Endothelial cell of umbilical vein (primary cell): Measurements from ENCODE around the gene RETSAT. TPM values are rescaled to one million over a fixed set of nuclear protein-coding genes. Genes with fewer than 3 reads are reported as not detected.

Experiments used
- BruUV-seq: library from RNA; stranded (reverse); fragments of 400-500 nt; replicated peaks from 2 replicates; lab custom pipeline; 2021; lab: Mats Ljungman, UMichigan
- CTCF ChIA-PET: fragments of 300-600, 350-600 bp; sonication (Branson Sonifier 250); formaldehyde crosslinking; loops from one replicate; lab custom pipeline; 2021; ENCODE audit warnings: antibody characterized with exemption, inconsistent platforms; lab: Charles Lee
- POLR2A ChIA-PET: fragments of 300-600, 350-600 bp; sonication (Branson Sonifier 250); formaldehyde crosslinking; loops from one replicate; lab custom pipeline; 2021; ENCODE audit warnings: antibody characterized with exemption, inconsistent platforms; lab: Charles Lee
- DNase-seq: peaks from one replicate; pipeline ENCODE4 v3.0.0-alpha.2; 2011; ENCODE audit warnings: low read depth, low spot score
- FAIRE-seq: peaks from 2 replicates; lab custom pipeline; 2011; peaks lifted over from hg19 to GRCh38; lab: Jason Lieb, UNC
- H2AFZ ChIP-seq: 2 replicates; pipeline ENCODE4 v1.6.0; 2012; ENCODE audit warnings: low read depth, low read length, control low read depth, inconsistent platforms
- H3K27ac ChIP-seq: 2 replicates; pipeline ENCODE4 v1.5.1; 2011; ENCODE audit warnings: low read depth, mild to moderate bottlenecking, control low read depth, low read length, moderate library complexity; ENCODE audit not compliant: insufficient read depth
- H3K27me3 ChIP-seq, 2 experiments: 2 replicates each; pipeline versions ENCODE4 v1.6.0 to v1.6.1; 2011; ENCODE audit warnings: low read length in 2 of 2, mixed read lengths in 1 of 2; ENCODE audit not compliant: control insufficient read depth in 2 of 2, insufficient read depth in 2 of 2
- H3K36me3 ChIP-seq, 2 experiments: 2 replicates in 1 of 2; 3 replicates in 1 of 2; pipeline ENCODE4 v1.5.1; 2011; ENCODE audit warnings: low read length in 2 of 2, mild to moderate bottlenecking in 1 of 2, moderate library complexity in 1 of 2; ENCODE audit not compliant: control insufficient read depth in 2 of 2, insufficient read depth in 2 of 2; ENCODE audit errors: extremely low read depth in 1 of 2
- H3K4me1 ChIP-seq: 3 replicates; pipeline ENCODE4 v1.5.1; 2011; ENCODE audit warnings: mild to moderate bottlenecking, low read length; ENCODE audit not compliant: control insufficient read depth, insufficient read depth; ENCODE audit errors: extremely low read depth
- H3K4me2 ChIP-seq: 2 replicates; pipeline ENCODE4 v1.6.1; 2011; ENCODE audit warnings: low read length, control low read depth, mixed read lengths; ENCODE audit not compliant: insufficient read depth
- H3K4me3 ChIP-seq, 3 experiments: fragments of 200-600 bp in 1 of 3; sonication (generic), shearing (Covaris generic) in 1 of 3; replicated peaks in 1 of 3; 2 replicates each; pipeline ENCODE4 v1.5.1; 2011 to 2016; ENCODE audit warnings: control low read depth in 3 of 3, low read length in 3 of 3, mild to moderate bottlenecking in 2 of 3, inconsistent platforms in 1 of 3, low read depth in 1 of 3, moderate library complexity in 1 of 3; ENCODE audit not compliant: insufficient read depth in 1 of 3
- H3K79me2 ChIP-seq: 2 replicates; pipeline ENCODE4 v1.6.0; 2012; ENCODE audit warnings: low read length, inconsistent platforms; ENCODE audit not compliant: control insufficient read depth, insufficient read depth
- H3K9ac ChIP-seq: replicated peaks from 2 replicates; pipeline ENCODE3; 2011; ENCODE audit warnings: low read length, control low read depth; ENCODE audit not compliant: insufficient read depth; ENCODE audit errors: extremely low read depth
- H3K9me1 ChIP-seq: replicated peaks from 3 replicates; pipeline ENCODE4 v1.6.0; 2011; ENCODE audit warnings: mild to moderate bottlenecking, low read length; ENCODE audit not compliant: control insufficient read depth, insufficient read depth; ENCODE audit errors: extremely low read depth
- H3K9me3 ChIP-seq: replicated peaks from 2 replicates; pipeline ENCODE4 v1.5.1; 2012; ENCODE audit warnings: low read length, inconsistent platforms; ENCODE audit not compliant: control insufficient read depth, insufficient read depth
- H4K20me1 ChIP-seq: replicated peaks from 2 replicates; pipeline ENCODE3; 2011; ENCODE audit warnings: mild to moderate bottlenecking, low read length; ENCODE audit not compliant: control insufficient read depth, insufficient read depth; ENCODE audit errors: extremely low read depth
- CTCF ChIP-seq, 2 donors: IDR thresholded peaks; 1 replicate in 1 of 2; 2 replicates in 1 of 2; pipeline ENCODE4 v1.5.1; 2011; ENCODE audit warnings: low read length in 2 of 2, mild to moderate bottlenecking in 2 of 2, moderate library complexity in 2 of 2, control low read depth in 1 of 2, inconsistent platforms in 1 of 2, low read depth in 1 of 2; ENCODE audit not compliant: insufficient read depth in 1 of 2; ENCODE audit errors: extremely low read depth in 1 of 2
- EZH2 ChIP-seq: IDR thresholded peaks from 2 replicates; pipeline ENCODE4 v1.6.1; 2012; ENCODE audit warnings: borderline replicate concordance, low read depth, mild to moderate bottlenecking, moderate library complexity, low read length, inconsistent platforms; ENCODE audit not compliant: severe bottlenecking
- FOS ChIP-seq: IDR thresholded peaks from 2 replicates; pipeline ENCODE4 v1.6.1; 2011; ENCODE audit warnings: mild to moderate bottlenecking, low read length, moderate library complexity, borderline replicate concordance; ENCODE audit not compliant: insufficient read depth
- GATA2 ChIP-seq: IDR thresholded peaks from 2 replicates; pipeline ENCODE4 v1.7.0; 2011; ENCODE audit warnings: low read depth, mild to moderate bottlenecking, moderate library complexity, mixed read lengths, low read length; ENCODE audit not compliant: insufficient read length, insufficient read depth
- JUN ChIP-seq: IDR thresholded peaks from 2 replicates; pipeline ENCODE4 v1.6.1; 2011; ENCODE audit warnings: borderline replicate concordance, low read depth; ENCODE audit not compliant: insufficient read length, insufficient read depth
- MAX ChIP-seq: IDR thresholded peaks from 2 replicates; pipeline ENCODE4 v1.6.1; 2011; ENCODE audit not compliant: insufficient read depth, insufficient read length
- MYC ChIP-seq: IDR thresholded peaks from one replicate; pipeline ENCODE4 v1.6.1; 2011; ENCODE audit warnings: mild to moderate bottlenecking, low read depth, low read length
- POLR2A ChIP-seq: IDR thresholded peaks from 2 replicates; pipeline ENCODE4 v1.6.1; 2012; ENCODE audit warnings: low read depth, mild to moderate bottlenecking, control low read depth, low read length
- POLR2AphosphoS5 ChIP-seq: IDR thresholded peaks from 2 replicates; pipeline ENCODE4 v1.6.1; 2012; ENCODE audit warnings: low read depth, mild to moderate bottlenecking, control low read depth, low read length, moderate library complexity; ENCODE audit not compliant: insufficient read depth
- dilution Hi-C: fragments of 300-500 bp; cut with MboI; formaldehyde crosslinking; loops from one replicate; pipeline ENCODE4 v1.15.0; 2019; ENCODE audit warnings: low sequenced_read_pairs; ENCODE audit not compliant: extremely low pct_ligation_motif_present
- intact Hi-C: fragments of 100-400 bp; cut with micrococcal nuclease; formaldehyde crosslinking; loops from one replicate; pipeline ENCODE4 v1.10.0; 2022
- polyA plus RNA-seq, 4 experiments: library from polyadenylated mRNA; depleted of rRNA in 3 of 4; stranded (reverse) in 3 of 4; unstranded in 1 of 4; fragments of >200 nt; gene quantifications; 2 replicates each; pipeline versions ENCODE4 v1.2.1 to v1.2.3, GENCODE V29; 2011 to 2012; ENCODE audit warnings: missing spikeins in 1 of 4
- total RNA-seq: library from RNA; stranded (reverse); gene quantifications from 2 replicates; pipeline ENCODE4 v1.2.3, GENCODE V29; 2021

Gene RETSAT
- total and polyA plus RNA-seq, 2 donors (not counting 3 experiments of a cell fraction or from before 2014, with no cell fraction given) = 43.8 to 59.1 TPM

- H3K4me2 ChIP-seq = no peak overlapping the region
- no peaks in the 10 kb centered on the region for H3K27me3 ChIP-seq
- CTCF ChIA-PET = interaction anchor here (7.2 kb wide), 1 partner anchor 162 kb away, joined by 99 read pairs; no protein-coding TSS in a partner anchor
- H3K9me3 ChIP-seq = no peaks in the 10 kb centered on the region
- peaks cover 3 to 11% of the 10 kb centered on the region in 2 experiments for H3K36me3 ChIP-seq
- H3K79me2 ChIP-seq = no peaks in the 10 kb centered on the region
- H3K4me1 ChIP-seq = no peaks in the 10 kb centered on the region
- no peaks in the 10 kb centered on the region for H3K9me1 ChIP-seq
- dilution Hi-C loops = no loop called here
- TF ChIP-seq MAX (no peak), GATA2 (no peak), JUN (no peak), POLR2A (no peak), CTCF (IDR thresholded peaks at IDR 0.05; ENCODE audit: extremely low read depth in 1 of 2, insufficient read depth in 1 of 2, low read depth in 1 of 2, low read length in 2 of 2) (no peak), POLR2AphosphoS5 (no peak), EZH2 (no peak), FOS (no peak), MYC (no peak)
- H3K4me3 ChIP-seq = no peak overlapping the region
- H4K20me1 ChIP-seq = no peaks in the 10 kb centered on the region
- intact Hi-C loops = no loop called here
- FAIRE-seq (no peak), DNase-seq (no peak)
- BruUV-seq = no TSS peak
- no peak overlapping the region for H2AFZ ChIP-seq
- H3K9ac ChIP-seq = no peak overlapping the region
- POLR2A ChIA-PET = no interaction called here
- H3K27ac ChIP-seq = no peak overlapping the region
Measured at GRCh38 chr2:85388878-85389538, 34.7 kb upstream of the RETSAT start.
